Hypothalamus (tissue), 51 donors: ENCODE results near the gene ZSWIM6.

ENCODE experiments used
- DNase-seq, 51 donors: peaks; one replicate each; lab custom pipeline; 2025; lab: John Stamatoyannopoulos, UW

Gene ZSWIM6

GRCh38 chr5:61525512-61526206 lies 193.6 kb downstream of the ZSWIM6 start:
- DNase-seq, result peak in 2 of 51 donors; percentile 4 to 9

DNA sequence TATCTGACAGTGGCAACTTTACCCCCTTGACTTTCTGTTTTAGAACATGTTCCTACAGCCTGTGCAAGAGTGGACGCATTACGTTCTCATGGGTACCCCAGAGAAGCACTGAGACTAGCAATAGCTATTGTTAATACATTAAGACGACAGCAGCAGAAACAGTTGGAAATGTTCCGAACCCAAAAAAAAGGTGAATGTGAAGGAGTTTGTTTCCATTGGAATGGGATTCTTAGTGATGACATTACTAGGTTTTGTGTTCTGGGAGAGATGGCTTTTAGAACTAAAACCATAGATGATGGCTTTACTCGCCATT lies 194.1 kb downstream of the ZSWIM6 start:
- DNase-seq, result no peak

DNA sequence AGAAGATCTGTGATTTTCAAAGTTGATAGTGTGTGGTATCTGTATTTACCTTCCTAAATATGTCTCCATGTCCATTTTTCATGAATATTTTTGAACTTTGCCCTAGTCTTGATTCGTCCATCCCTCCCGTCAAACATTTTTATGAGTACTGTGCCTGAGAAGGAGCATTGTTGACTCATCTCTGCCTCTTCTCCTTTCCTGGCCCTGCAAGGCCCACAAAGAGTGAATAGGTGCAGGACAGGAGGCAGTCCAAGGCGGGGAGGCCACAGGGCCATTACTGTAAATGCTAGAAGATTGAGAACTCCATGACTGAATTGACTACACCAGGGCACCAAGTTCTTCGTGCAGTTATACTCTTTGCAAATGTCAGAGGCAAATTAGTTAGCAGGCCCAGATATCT lies 200.9 kb downstream of the ZSWIM6 start:
- DNase-seq, result no peak

DNA sequence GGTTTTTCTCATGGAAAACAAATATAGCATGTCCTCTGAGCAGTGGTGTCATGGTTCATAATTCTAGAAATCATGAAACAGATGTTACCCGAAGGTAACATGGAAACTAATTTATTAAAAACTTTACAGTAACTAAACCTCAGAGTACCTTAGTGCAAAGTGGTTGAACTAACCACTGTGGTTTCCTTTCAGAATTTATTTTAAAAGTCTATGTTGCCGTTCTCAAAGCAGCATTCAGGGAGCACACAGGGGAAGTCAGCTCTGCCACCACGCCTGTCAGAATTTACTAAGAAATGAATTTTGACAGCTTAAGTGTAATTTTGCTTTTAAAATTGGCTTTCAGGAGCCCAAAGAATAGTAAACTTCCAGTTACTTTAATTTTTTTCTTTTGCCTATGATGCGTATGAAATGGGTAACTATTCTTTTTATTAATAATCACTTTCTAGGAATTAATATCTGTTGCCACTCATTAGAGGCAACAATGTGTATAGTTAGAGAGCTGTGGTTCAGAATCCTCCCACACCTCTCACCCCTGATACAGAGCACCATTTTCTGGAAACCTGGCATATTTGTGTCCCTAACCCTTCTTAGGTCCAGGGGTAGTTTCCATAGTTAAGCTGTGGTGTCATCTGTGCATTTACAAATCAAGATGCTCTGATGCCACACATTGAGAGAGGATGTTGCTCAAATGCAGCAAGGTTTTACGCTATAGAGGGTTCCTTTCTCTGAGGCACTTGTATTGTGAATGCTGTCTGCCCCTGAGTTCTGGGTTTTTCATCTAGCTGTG lies 202.6 kb downstream of the ZSWIM6 start:
- DNase-seq, result no peak

- no peak for DNase-seq
These were observed 203.8 kb downstream of the ZSWIM6 start for GRCh38 chr5:61535828-61536227.

- no peak for DNase-seq
These were observed 204.9 kb downstream of the ZSWIM6 start for GRCh38 chr5:61536922-61537321.

GRCh38 chr5:61538722-61539501 lies 206.9 kb downstream of the ZSWIM6 start:
- DNase-seq, result no peak

- no peak for DNase-seq
These were observed 217.5 kb downstream of the ZSWIM6 start for GRCh38 chr5:61549530-61549929.

DNA sequence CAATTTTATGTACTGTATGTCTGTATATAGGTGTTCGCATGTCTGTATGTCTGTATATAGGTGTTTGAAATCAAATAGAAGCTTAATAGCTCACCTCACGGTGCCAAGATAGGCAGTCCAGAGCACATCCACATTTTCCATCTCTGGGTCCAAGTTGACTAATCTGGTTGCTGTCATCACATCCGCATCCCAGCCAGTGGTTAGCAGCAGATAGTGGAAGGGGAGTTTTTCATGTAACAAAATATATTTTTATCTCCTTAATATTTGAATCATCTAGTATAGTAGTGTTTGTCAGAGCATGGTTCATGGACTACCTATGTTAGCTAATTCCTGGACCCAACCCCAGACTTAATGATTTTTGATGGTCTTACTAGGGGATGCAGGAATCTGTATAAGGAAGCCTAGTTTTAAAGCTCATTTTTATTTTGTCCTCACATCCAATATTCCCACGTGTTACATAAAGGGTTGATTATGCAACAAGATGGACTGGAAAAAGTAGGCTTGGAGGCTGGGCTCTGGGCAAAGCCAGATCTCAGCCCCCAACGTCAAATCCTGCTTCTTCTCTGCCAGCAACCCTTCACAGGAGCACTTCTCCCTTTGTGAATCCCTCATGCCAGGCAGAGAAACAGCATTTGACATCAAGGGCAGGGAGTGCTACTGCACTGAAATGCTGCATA lies 219.7 kb downstream of the ZSWIM6 start:
- DNase-seq, result peak in 1 of 51 donors; percentile 10

DNA sequence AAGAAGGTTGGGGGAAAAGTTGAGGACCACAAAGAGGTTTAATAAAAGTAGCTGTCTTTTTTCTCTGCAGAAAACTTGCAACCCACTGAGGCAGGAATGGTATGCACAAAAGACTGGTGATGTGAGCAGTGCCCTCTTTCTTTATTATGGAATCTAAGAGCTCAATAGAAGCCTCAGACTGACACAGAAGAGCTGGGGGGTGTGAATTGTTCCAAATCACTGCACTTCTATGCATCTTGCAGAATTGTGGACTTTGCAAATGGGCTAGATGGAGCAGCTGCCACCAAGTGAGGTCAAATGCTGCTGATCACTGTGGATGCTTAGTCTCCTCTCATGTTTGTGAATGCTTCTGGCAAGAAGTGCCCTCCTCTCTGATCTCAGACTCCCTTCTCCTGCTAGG lies 227.1 kb downstream of the ZSWIM6 start:
- no peak for DNase-seq

DNA sequence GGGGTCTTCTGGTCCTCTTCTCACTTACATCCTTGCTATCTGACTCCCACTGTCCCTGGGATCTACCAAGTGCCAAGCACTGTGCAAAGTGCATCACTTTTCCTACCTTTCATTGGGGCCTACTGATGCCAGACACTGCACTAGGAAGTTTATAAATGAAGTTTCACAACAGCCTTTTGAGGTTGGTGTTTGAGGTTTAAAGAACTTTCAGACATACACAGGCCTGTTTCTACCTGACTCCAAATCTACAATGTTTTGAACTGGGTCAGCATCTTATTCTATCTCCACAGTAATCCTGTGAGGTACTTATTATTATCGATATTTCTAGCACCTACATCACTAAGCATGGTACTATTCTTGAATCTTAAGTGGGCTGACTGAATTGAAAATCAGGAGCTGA lies 227.7 kb downstream of the ZSWIM6 start:
- no peak for DNase-seq

DNA sequence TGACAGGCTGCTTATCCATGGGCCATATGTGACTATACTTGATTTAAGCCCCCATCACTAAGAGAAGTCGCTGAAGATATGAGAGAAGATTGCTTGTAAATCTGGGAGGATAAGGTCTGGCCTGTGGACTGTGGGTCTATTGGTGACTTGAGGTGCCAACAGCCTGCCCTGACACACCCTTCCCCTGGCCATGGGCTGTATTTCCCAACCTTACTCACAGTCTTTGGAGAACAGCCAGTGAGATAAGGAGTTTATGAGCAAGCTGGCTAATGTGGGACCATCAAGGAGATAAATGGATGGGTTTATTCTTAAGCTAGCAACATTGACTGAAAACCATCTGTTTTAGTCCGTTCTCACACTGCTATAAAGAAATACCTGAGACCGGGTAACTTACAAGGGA lies 231.3 kb downstream of the ZSWIM6 start:
- no peak for DNase-seq

- no peak for DNase-seq
These were observed 235.3 kb downstream of the ZSWIM6 start for GRCh38 chr5:61567337-61567736.

GRCh38 chr5:61569353-61569752 lies 237.3 kb downstream of the ZSWIM6 start:
- no peak for DNase-seq

- no peak for DNase-seq
These were observed 238.7 kb downstream of the ZSWIM6 start for GRCh38 chr5:61570767-61571166.

GRCh38 chr5:61572959-61573358 lies 240.9 kb downstream of the ZSWIM6 start:
- DNase-seq, result no peak

DNA sequence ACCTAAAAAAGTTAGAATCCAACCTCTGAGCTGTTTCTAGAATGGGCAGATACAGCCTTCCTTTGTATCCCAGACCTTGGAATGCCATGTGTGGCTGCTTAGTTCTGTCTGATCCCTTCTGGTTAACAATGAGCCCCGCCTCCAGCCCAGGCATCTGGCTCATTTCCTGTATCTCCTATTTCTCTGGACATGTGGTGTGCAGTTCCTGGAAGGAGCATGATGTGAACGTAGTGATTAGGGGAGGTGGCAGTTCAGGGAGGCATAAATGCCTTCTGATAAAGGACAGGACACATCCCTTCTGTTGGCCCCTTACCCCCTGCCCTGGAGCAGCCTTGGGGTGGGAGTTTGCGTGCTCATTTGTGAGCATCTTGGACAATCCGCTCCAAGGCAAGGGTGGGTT lies 243.0 kb downstream of the ZSWIM6 start:
- no peak for DNase-seq

- no peak for DNase-seq
These were observed 243.5 kb downstream of the ZSWIM6 start for GRCh38 chr5:61575581-61575980.

GRCh38 chr5:61576556-61576955 lies 244.5 kb downstream of the ZSWIM6 start:
- no peak for DNase-seq

GRCh38 chr5:61578858-61579503 lies 246.9 kb downstream of the ZSWIM6 start:
- no peak for DNase-seq
